HG02938 (cell line): ENCODE measurements around the gene FXYD6.
"Not testable (repeated sequence)": the region's sequence is repeated elsewhere in the genome, so short reads cannot be mapped to it uniquely, and the experiment has no call there.

Experiments
- ATAC-seq: cut with Tn5 transposase; IDR thresholded peaks from one replicate; pipeline ENCODE4 v1.9.1; 2021; ENCODE audit warnings: mild to moderate bottlenecking, moderate library complexity; ENCODE audit not compliant: unreplicated experiment

Gene FXYD6

GRCh38 chr11:117819096-117820040 is 57.1 kb downstream of the FXYD6 start:
- ATAC-seq: no peak

GRCh38 chr11:117818041-117818873 is 58.2 kb downstream of the FXYD6 start:
- no peak for ATAC-seq

- ATAC-seq: no peak
Measured at GRCh38 chr11:117817368-117818040, 59.0 kb downstream of the FXYD6 start.

DNA sequence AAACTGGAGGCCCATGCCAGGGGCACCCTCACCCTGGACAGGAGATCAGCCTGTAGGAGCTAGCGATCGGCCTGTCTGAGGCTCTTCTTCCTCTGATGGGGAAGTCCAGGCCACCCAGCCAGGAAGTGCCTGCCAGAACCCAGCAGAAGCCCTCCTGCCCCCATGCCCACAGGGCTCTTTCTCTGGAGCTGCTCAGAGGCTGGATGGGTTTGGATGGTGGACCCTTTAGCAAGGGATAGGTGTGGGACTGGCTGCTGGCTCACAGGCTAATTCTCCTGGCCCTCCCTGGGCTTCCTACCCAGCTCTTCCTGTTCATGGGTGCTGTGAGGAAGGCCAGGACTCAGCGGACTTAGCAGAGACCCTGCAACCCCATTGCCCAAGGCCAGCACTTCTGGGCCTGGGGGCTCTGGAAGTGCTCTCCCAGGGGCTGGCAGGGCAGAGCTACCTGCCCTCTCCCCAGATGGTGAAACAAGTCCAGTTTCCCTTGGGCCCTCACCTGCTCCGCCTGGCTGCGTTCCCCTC is 59.6 kb downstream of the FXYD6 start:
- no peak for ATAC-seq

DNA sequence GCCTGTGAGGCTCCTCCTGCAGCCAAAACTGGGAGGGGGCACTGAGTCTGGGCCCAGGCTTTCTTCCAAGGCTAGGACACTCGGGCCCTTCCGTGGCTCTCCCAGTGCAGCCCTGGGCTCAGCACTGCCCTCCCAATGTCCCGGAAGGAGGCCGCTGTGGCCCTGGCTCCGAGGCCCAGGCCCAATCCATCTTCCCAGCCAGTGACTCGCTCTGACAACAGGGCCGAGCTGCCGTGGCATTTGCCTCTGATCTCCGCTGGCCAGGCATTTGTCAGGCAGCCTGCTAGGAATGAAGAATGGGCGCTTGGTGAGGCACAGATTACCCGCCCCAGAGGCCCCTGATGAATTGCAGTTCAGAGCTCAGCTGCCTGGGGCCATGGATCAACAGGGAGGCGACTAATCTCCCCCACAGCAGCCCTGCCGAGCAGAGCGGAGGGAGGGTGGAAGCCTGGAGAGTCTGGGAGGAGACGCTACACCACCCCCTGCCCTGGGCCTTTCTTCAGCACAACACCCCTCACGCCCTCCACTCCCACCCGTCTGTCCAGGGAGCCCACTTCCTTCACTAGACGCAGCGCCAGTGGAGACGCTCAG is 60.2 kb downstream of the FXYD6 start:
- ATAC-seq: no peak

GRCh38 chr11:117815262-117815803 is 61.1 kb downstream of the FXYD6 start:
- peak; percentile 58 for ATAC-seq

- peak; percentile 38 for ATAC-seq
Measured at GRCh38 chr11:117814766-117815261, 61.6 kb downstream of the FXYD6 start.

- ATAC-seq: peak; percentile 2
Measured at GRCh38 chr11:117814204-117814765, 62.2 kb downstream of the FXYD6 start.

DNA sequence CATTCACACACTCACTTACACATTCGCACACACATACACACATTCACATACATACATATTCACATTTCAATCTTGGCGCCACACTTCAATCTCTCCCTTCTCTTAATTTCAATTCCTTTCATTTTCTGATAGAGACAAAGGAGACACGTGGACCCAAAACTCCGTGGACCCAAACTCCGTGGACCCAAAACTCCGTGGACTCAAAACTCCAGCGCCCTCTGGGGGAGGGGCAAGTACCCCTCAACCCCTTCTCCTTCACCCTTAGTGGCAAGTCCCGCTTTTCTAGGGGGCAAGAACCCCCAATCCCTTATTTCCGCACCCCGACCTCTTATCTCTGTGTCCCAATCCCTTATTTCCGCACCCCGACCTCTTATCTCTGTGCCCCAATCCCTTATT is 66.4 kb downstream of the FXYD6 start:
- ATAC-seq: not testable (repeated sequence)

GRCh38 chr11:117809236-117810055 is 67.0 kb downstream of the FXYD6 start:
- ATAC-seq: no peak

- ATAC-seq: no peak
Measured at GRCh38 chr11:117808784-117809183, 67.7 kb downstream of the FXYD6 start.

- no peak for ATAC-seq
Measured at GRCh38 chr11:117807482-117808327, 68.8 kb downstream of the FXYD6 start.

GRCh38 chr11:117806846-117807245 is 69.6 kb downstream of the FXYD6 start:
- ATAC-seq: no peak

- no peak for ATAC-seq
Measured at GRCh38 chr11:117805045-117805444, 71.4 kb downstream of the FXYD6 start.

DNA sequence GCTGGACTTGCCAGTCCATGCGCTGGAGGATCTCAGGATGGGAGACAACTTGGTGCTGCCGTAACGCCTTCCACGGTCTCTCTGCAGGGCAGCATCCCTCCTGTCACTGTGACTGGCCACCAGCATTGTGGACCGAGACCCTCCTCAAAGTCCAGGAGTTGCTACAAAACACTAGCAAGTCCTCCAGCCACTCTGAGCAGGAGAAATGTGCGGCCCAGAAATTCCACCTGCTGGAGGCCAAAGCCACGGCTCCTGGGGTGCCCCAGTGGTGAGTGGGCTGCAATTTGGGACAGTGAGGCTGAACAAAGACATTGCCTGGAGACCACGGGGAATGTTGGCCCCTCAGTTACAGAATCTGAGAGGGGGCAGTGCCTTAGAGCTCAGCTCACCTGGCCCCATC is 72.6 kb downstream of the FXYD6 start:
- no peak for ATAC-seq

DNA sequence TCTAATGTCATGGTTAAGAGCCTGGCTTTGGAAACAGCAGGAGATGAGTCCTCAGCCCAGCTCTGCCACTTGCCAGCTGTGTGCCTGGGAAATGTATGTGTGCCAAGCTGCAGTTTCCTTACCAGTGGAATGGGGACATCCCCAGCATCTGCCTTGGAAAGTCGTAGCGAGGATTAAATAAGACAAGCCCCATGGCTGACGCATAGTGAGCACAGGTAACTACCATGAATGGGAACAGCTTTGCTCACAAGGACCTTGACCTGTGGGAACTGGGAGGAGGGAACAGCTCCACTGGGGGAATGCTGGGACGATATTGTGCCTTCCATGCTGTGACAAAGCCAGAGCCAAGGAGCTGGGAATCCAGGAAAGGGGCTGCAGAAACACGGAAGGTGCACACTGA is 76.8 kb downstream of the FXYD6 start:
- ATAC-seq: no peak

- no peak for ATAC-seq
Measured at GRCh38 chr11:117796872-117797529, 79.5 kb downstream of the FXYD6 start, which contains the start of gene DSCAML1. DSCAML1 (minus strand) TSS chr11:117797216; CDS start chr11:117797079, 137 bp downstream.
